ENCODE results near the gene APC2.

- no peak for TF ChIP-seq CTCF (IDR thresholded peaks at IDR 0.05)
- no peak for TF ChIP-seq POLR2A (IDR thresholded peaks at IDR 0.05)
- TF ChIP-seq EP300 (IDR thresholded peaks at IDR 0.05) = no peak
Measured at GRCh38 chr19:1434040-1434366, 15.9 kb upstream of the APC2 start.

All from ovary (tissue), 3 donors.